ENCODE measurements around the gene HEPHL1. TPM values are rescaled to one million over a fixed set of nuclear protein-coding genes. Genes with fewer than 3 reads are reported as not detected.

Gene HEPHL1
- total RNA-seq, 1 experiment from 2014 or later = not detected

DNA sequence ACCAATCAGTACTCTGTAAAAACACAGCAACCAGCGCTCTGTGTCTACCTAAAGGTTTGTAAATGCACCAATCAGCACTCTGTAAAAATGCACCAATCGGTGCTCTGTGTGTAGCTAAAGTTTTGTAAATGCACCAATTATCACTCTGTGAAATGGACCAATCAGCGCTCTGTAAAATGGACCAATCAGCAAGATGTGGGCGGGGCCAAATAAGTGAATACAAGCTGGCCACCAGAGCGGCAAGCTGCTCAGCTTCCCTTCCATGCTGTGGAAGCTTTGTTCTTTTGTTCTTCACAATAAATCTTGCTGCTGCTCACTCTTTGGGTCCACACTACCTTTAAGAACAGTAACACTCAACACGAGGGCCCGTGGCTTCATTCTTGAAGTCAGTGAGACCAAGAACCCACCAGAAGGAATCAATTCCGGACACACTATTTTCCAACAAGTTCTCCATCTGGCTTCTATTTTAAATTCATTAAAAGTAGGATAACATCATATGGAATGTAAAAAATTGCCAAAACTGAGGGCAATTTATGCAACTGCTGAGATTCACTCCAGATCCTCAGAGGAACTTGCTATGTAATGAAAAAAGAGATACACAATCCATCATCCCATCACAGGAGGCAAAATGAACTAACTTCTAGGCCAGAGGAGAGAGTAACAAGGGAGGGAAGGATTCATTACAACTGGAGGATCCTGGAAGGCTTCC, 104.4 kb downstream of the HEPHL1 start:
- TF ChIP-seq SIN3A (IDR thresholded peaks at IDR 0.05; ENCODE audit: low read depth) = no peak
- no peak for TF ChIP-seq EZH2 (IDR thresholded peaks at IDR 0.05)
- TF ChIP-seq, protein P1, sequence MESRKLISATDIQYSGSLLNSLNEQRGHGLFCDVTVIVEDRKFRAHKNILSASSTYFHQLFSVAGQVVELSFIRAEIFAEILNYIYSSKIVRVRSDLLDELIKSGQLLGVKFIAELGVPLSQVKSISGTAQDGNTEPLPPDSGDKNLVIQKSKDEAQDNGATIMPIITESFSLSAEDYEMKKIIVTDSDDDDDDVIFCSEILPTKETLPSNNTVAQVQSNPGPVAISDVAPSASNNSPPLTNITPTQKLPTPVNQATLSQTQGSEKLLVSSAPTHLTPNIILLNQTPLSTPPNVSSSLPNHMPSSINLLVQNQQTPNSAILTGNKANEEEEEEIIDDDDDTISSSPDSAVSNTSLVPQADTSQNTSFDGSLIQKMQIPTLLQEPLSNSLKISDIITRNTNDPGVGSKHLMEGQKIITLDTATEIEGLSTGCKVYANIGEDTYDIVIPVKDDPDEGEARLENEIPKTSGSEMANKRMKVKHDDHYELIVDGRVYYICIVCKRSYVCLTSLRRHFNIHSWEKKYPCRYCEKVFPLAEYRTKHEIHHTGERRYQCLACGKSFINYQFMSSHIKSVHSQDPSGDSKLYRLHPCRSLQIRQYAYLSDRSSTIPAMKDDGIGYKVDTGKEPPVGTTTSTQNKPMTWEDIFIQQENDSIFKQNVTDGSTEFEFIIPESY (IDR thresholded peaks at IDR 0.05; ENCODE audit: extremely low read depth, insufficient replicate concordance, low read length) = no peak
- TF ChIP-seq POLR2AphosphoS5 (IDR thresholded peaks at IDR 0.05; ENCODE audit: low read depth, low read length) = no peak
- TF ChIP-seq RAD21 (IDR thresholded peaks at IDR 0.05; ENCODE audit: low read depth) = no peak
- no peak for TF ChIP-seq SP1 (IDR thresholded peaks at IDR 0.05; ENCODE audit: low read depth)
- TF ChIP-seq ZNF274 (IDR thresholded peaks at IDR 0.05; ENCODE audit: low read depth, low read length) = no peak
- no peak for TF ChIP-seq CEBPB (IDR thresholded peaks at IDR 0.05; ENCODE audit: low read depth)
- no peak for TF ChIP-seq ZFX (IDR thresholded peaks at IDR 0.05)
- no peak for TF ChIP-seq TCF7L2 (IDR thresholded peaks at IDR 0.05; ENCODE audit: borderline replicate concordance, extremely low read depth, insufficient read depth, insufficient read length)
- TF ChIP-seq CBX3 (IDR thresholded peaks at IDR 0.05; ENCODE audit: low read depth) = no peak
- no peak for TF ChIP-seq YY1 (IDR thresholded peaks at IDR 0.05; ENCODE audit: extremely low read depth, insufficient replicate concordance, low read depth, low read length)
- TF ChIP-seq SRF (IDR thresholded peaks at IDR 0.05; ENCODE audit: low read depth) = no peak
- no peak for TF ChIP-seq POLR2A (IDR thresholded peaks at IDR 0.05; ENCODE audit: borderline replicate concordance, extremely low read depth, insufficient read depth, insufficient read length)
- TF ChIP-seq, protein P2, sequence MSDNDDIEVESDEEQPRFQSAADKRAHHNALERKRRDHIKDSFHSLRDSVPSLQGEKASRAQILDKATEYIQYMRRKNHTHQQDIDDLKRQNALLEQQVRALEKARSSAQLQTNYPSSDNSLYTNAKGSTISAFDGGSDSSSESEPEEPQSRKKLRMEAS (IDR thresholded peaks at IDR 0.05) = no peak
- ChIA-PET POLR2A (no interaction called here), RAD21 (ENCODE audit: low non-redundant PET in 1 of 2, low total read pairs in 2 of 2, uncharacterized antibody in 2 of 2, unreplicated experiment in 2 of 2) (no interaction called here), CTCF (no interaction called here)
- intact Hi-C loops (cut with micrococcal nuclease) = no loop called here
- DNase-seq (ENCODE audit: low read depth, low spot score) (no peak), ATAC-seq (no peak)
- H3K79me2 ChIP-seq (ENCODE audit: insufficient read depth, low read length) = peaks cover 19% of the 10 kb centered on the region
- no peak overlapping the region for H3K9ac ChIP-seq (ENCODE audit: low read length)
- H3K4me2 ChIP-seq (ENCODE audit: low read length) = no peak overlapping the region
- no peaks in the 10 kb centered on the region for H3K9me3 ChIP-seq (ENCODE audit: control insufficient read depth in 1 of 2, insufficient read depth in 1 of 2, low read depth in 1 of 2, low read length in 2 of 2)
- BruUV-seq (replicated peaks) = no TSS peak
- H4K20me1 ChIP-seq (ENCODE audit: insufficient read depth) = no peaks in the 10 kb centered on the region
- H3K4me1 ChIP-seq (ENCODE audit: control insufficient read depth in 1 of 2, insufficient read depth in 2 of 2, low read length in 2 of 2) = peaks cover 9 to 25% of the 10 kb centered on the region in 2 experiments; a peak in 3 of 4 replicates
- no peaks in the 10 kb centered on the region for H3K27me3 ChIP-seq (ENCODE audit: insufficient read depth, low read length)
- no peaks in the 10 kb centered on the region for H3K9me2 ChIP-seq (ENCODE audit: insufficient read depth)
- H2AFZ ChIP-seq (ENCODE audit: low read depth, low read length, poor library complexity, severe bottlenecking) = no peak overlapping the region
- H3K4me3 ChIP-seq (replicated peaks in 1 of 2; ENCODE audit: low read depth in 1 of 2, low read length in 2 of 2) = no peak overlapping the region
- H3K36me3 ChIP-seq (ENCODE audit: control insufficient read depth in 1 of 2, insufficient read depth in 2 of 2, low read length in 2 of 2) = no peaks in the 10 kb centered on the region
- no peak overlapping the region for H3K27ac ChIP-seq (ENCODE audit: low read depth, low read length)

All from HCT116 (cell line).